HG03571 (cell line): ENCODE data around the gene XIAP.
A peak's percentile ranks its signal among the peaks of the same experiment; 100 is the strongest.

Experiments
- ATAC-seq: cut with Tn5 transposase; IDR thresholded peaks from one replicate; pipeline ENCODE4 v1.9.1; 2021; ENCODE audit not compliant: unreplicated experiment

The XIAP gene

DNA sequence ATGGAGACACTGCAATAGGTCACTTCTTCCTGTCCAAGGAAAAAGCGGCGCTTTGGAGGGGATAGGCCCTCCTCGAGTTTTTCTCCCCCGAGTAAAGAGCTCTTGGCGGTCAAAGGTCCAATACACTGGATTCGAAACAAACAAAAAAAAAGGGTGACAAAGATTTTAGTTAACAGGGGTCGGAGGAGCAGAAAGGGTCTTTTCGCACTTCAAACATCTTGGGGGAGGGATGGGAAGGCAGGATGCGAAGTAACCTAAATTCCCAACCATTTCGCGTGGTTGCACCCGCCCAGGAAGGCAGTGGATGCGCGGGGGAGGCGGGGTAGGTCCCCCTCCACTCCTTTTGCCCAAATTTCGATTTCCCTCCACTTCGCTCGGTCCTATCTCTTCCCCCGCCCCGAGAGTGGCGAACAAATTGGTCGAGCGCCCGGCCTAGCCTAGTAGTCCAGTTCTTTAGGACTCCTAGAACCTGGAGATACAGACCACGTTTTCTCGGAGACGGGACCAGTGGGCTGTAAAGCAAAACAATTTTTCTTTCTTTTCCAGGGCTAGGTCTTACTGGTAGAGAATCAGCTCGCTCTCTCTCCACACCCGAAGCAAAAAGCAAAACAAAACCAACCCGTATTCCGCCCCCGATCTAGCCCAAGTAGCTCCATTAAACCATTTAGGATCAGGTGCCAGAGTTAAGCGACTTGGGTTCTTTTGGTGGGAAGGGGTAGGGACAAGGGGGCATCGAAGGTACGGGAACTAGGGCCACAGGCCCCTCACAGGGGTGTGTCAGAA is 99.6 kb downstream of the XIAP start:
- ATAC-seq, result no peak

DNA sequence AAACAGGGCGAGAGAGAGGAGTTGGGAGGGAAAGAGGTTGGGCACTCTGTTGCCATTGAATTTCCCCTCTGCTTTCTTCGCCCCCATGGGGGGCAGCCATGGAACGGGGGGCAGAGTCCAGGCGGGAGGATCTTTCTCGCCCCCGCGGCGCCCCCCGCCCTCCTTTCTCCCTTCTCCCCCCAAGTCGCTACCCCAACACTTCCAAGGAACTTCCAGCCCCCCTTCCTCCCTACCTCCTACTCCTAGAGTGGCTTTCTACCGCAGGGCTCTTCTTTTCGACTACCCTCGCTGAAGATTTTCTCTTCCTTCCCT is 101.1 kb downstream of the XIAP start:
- no peak for ATAC-seq

DNA sequence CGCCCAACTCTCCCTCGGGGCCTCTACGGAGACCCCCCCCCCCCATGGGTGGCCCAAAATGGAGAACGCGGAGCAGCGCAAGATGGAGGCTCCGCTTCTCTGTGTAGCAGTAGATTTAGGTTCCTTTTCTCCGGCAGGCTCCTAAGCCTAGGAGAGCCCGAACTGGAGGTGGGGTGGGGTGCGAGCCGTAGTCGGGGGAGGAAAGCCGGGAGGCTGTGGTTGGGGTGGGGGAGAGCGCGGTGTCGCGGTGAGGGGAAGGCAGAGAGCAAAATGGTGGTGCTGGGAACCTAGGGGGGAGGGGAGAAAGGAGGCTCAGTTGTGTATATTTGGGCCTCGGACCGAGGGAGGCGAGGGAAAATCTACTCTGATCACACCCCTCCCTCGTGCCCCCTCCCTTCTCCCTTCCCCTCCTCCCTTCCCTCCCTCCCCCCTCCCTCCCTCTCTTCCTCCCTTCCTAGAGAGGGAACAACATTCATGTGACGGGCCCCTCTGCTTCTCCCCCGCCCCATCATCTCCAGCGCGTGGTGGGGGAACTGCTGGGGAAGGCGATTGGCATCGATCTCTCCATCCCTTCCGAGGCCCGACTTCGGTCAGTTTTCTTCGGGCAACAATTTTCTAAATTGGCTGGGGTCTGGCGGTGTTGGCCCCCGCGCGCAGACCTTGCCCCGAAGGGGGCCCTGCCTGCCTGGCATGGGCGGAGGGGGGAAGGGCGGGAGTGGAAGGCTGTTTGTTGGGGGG is 101.6 kb downstream of the XIAP start, which contains the start of gene STAG2:
STAG2 (plus strand) TSS at position 439 of the 738 bp plus-strand sequence. CDS start 60,922 bp downstream, outside the sequence.
- ATAC-seq, result no peak

- ATAC-seq, result no peak
Observed at GRCh38 chrX:123962006-123962467, 102.2 kb downstream of the XIAP start.

DNA sequence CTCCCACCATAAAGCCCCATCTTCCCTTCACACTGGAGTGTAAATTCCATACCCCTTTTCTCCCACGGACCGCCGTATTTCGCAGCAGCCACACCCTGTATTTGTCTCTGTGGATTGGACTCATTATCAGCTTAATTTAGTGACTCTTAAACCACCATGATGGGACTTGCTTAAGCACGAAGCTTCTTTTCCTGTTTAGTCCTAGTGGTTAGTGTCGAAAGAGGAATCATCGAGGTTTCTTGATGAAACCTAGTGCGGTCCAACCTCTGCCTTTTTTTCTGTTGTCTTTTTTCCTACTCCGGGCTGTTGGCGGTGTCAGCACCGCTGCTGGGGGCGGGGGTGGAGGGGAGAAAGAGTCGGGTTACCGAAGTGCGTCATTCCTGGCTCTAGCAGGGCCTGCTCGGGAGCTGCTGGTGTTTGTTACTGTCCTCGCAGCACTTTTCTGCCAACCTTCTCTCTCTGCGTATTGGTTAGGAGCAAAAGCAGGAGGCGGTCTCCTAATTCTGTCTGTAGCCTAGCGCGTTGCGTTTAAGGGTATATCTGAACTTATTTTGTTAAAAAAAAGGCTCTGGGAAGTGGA is 103.0 kb downstream of the XIAP start:
- peak; percentile 64 for ATAC-seq
